HG03045 (cell line): ENCODE data around the gene ARID5B.

Experiments
- ATAC-seq: cut with Tn5 transposase; IDR thresholded peaks from one replicate; pipeline ENCODE4 v1.9.1; 2021; ENCODE audit warnings: mild to moderate bottlenecking, moderate library complexity; ENCODE audit not compliant: unreplicated experiment

ARID5B gene

GRCh38 chr10:62010366-62010765, 108.9 kb downstream of the ARID5B start:
- ATAC-seq: no peak

- ATAC-seq: no peak
These were observed 110.1 kb downstream of the ARID5B start for GRCh38 chr10:62011558-62011957.

DNA sequence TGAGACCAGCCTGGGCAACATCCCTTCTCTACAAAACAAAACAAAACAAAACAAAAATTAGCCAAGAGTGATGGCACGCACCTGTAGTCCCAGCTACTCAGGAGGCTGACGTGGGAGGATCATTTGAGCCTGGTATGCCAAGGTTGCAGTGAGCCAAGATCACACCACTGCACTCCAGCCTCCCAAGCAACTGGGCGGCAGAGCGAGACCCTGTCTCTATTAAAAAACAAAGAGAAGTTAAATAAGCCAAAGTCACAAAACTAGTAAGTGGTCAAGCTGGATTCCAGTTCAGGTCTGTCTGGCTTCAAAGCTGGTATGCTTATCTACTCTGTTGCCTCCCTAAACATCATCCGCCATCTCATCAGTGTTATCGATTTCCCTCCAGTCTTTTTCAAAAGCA, 110.8 kb downstream of the ARID5B start:
- no peak for ATAC-seq

GRCh38 chr10:62014510-62014909, 113.0 kb downstream of the ARID5B start:
- ATAC-seq: no peak

- no peak for ATAC-seq
These were observed 114.5 kb downstream of the ARID5B start for GRCh38 chr10:62015994-62016393.

DNA sequence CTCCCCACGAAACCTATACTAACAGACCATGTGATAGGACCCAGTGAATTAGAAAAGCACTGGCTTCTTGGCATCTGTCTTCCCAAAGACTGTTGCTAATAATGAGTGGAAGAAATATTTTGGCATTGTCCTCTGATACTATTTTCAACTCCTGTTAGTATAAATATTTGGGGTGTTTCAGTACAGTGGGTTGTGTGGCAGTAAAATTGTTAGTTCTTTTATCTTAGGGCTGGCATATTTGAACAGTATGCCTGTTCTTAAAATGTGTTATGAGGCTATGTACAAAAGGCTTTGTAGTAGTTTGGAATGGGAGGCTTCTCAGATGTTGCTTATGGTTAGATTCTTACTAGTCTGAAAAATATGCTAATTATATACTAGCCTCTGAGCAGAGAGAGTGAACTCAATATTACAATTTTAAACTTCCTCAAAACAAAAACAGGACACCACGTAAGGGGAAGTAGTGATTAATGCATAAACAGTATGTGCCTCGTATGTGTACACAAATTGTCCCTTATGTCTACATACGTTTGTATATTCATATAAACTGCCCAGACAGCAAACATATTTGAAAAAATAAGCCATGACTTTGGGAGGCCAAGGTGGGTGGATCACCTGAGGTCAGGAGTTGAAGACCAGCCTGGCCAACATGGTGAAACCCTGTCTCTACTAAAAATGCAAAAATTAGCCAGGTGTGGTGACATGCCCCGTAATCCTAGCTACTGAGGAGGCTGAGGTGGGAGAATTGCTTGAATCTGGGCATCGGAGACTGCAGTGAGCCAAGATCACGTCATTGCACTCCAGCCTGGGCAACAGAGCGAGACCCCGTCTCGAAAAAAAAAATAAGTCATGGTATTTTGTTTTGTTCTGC, 115.4 kb downstream of the ARID5B start:
- ATAC-seq: no peak

DNA sequence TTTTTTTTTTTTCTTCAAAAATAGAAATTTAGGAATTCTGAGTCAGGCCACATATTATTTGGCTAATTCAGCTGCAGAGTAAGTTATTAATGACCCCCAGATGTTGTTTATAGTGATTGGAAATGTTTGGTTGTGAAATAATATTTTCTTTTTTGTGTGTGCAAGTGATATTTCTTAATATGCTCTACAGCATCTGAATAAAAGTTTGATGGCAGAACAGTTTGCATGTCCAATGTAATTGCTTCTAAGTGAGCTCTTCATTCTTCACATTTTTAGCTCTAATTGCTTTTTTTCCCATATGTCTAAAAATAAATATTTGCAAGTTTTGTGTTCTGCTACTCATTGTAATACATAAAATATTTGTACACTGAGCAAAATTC, 116.0 kb downstream of the ARID5B start:
- ATAC-seq: no peak

GRCh38 chr10:62018131-62018911, 116.8 kb downstream of the ARID5B start:
- ATAC-seq: no peak

DNA sequence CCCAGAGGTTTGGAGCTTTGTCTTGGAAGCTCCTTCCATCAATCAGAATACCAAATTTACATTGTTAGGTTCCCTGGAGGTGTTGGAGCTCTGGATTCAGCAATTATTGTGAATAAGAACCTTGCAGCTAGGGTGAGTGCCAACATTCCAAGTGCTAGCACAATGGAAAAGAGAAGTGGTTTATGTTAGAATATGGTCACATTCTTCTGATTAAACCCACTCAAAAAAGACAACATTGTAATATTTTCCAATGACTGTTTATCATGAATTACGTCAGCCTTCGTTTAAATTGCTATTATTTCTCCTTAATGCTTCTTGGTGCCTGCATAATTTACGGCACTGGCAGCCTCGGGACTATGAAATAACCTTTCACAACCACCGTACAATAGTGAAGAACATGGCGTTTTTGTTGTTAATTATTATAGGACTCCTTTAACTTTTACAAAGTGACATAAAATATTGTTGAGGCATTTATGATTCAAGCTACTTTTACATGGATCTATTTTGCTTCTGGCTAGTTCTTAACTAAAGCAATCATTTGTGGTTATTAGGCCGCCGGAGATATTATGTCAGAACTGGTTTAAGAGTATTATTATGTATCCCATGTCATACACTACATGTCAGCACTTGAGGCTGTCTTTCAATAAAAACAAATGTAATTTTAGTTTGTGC, 117.7 kb downstream of the ARID5B start:
- no peak for ATAC-seq

DNA sequence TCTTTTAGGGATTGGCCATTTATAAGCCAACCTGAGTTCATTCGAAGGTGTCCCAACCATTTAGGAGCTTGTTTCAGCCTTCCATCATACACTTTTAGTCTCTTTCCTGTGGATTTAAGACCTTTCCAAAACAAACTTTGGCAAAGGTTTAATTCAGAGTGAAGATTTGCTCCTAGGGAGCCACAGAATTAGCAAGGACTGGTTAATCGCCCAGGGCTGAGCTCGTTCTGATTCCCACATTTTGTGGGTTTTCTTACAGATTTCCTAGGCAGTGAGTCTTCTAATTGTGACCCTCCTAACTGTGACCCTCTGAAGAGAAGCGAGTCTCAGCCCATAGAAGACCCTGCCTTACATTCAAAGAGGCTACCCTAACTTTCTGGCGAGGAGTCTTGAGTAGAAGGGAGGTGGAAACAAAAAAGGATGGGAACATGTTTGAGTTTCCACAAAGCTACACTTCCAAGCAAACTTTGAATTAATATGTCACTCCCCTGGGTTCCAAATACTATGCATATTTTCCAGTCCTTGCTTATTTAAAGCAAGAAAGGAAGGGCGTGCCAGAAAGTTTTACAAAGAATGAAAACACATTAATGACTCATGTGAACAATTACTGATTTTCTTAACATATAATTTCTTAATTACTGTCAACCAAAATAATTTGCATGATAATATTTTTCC, 118.3 kb downstream of the ARID5B start:
- no peak for ATAC-seq

DNA sequence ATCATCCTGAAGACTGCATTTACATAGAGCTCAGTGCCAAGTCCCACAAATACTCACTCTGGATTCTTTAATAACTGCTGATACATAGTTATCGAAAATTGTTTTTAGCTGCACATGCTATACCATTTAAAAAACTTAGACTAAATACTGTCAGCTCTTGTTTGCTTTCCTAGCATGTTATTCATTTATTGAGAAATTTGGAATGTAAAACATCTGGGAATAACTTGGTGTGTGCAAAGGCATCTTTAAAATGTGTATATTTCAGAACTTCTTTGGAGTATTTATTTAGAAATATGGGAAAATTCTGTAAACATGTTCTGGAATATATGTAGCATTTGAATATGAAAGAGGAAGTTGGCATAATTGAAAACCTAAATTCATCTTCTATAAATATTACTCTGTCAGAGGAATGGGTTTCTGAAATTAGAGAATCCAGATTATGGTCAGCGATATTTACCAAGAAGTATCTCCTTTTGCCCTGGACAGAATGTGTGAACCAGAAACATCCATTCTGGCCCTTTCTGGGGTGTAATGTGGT, 119.7 kb downstream of the ARID5B start:
- no peak for ATAC-seq

GRCh38 chr10:62021978-62022802, 120.7 kb downstream of the ARID5B start:
- ATAC-seq: no peak

GRCh38 chr10:62022830-62023229, 121.3 kb downstream of the ARID5B start:
- ATAC-seq: no peak

GRCh38 chr10:62023329-62023728, 121.8 kb downstream of the ARID5B start:
- no peak for ATAC-seq

- no peak for ATAC-seq
These were observed 122.7 kb downstream of the ARID5B start for GRCh38 chr10:62024026-62024701.

- no peak for ATAC-seq
These were observed 123.8 kb downstream of the ARID5B start for GRCh38 chr10:62025134-62025794.

GRCh38 chr10:62025901-62026879, 124.7 kb downstream of the ARID5B start:
- no peak for ATAC-seq
